Parathyroid adenoma (tissue), 2 donors: ENCODE measurements around the gene DOCK4.

Source experiments
- H2AFZ ChIP-seq: fragments of 300-600 bp; sonication (generic); one replicate; pipeline ENCODE4 v1.7.0; 2017; ENCODE audit warnings: antibody characterized with exemption, mild to moderate bottlenecking
- H3K27ac ChIP-seq: fragments of 300-600 bp; sonication (generic); one replicate; pipeline ENCODE4 v1.7.0; 2017
- H3K27me3 ChIP-seq: fragments of 300-600 bp; sonication (generic); one replicate; pipeline ENCODE4 v1.7.0; 2017; ENCODE audit warnings: low read length; ENCODE audit not compliant: control insufficient read depth, insufficient read depth
- H3K36me3 ChIP-seq: fragments of 300-600 bp; sonication (generic); one replicate; pipeline ENCODE4 v1.7.0; 2017; ENCODE audit warnings: low read length; ENCODE audit not compliant: control insufficient read depth, insufficient read depth
- H3K4me1 ChIP-seq: fragments of 300-600 bp; sonication (generic); one replicate; pipeline ENCODE4 v1.7.0; 2017; ENCODE audit warnings: control low read depth
- H3K4me2 ChIP-seq: fragments of 300-600 bp; sonication (generic); one replicate; pipeline ENCODE4 v1.7.0; 2017; ENCODE audit warnings: low read length
- H3K4me3 ChIP-seq: fragments of 300-600 bp; sonication (generic); one replicate; pipeline ENCODE4 v1.7.0; 2017; ENCODE audit warnings: low read depth, low read length
- H3K79me2 ChIP-seq: fragments of 300-600 bp; sonication (generic); one replicate; pipeline ENCODE4 v1.7.0; 2017; ENCODE audit warnings: control low read depth
- H3K9ac ChIP-seq: fragments of 300-600 bp; sonication (generic); one replicate; pipeline ENCODE4 v1.7.0; 2017; ENCODE audit warnings: mild to moderate bottlenecking
- H3K9me3 ChIP-seq: fragments of 300-600 bp; sonication (generic); one replicate; pipeline ENCODE4 v1.7.0; 2017; ENCODE audit warnings: low read length; ENCODE audit not compliant: control insufficient read depth
- TF ChIP-seq, protein P1 (sequence below): fragments of 300-600 bp; sonication (generic); IDR thresholded peaks from one replicate; pipeline ENCODE4 v1.7.0; 2017; ENCODE audit warnings: antibody characterized with exemption, mild to moderate bottlenecking
- donor health status: primary hyperparathyroidism.

DOCK4 gene

DNA sequence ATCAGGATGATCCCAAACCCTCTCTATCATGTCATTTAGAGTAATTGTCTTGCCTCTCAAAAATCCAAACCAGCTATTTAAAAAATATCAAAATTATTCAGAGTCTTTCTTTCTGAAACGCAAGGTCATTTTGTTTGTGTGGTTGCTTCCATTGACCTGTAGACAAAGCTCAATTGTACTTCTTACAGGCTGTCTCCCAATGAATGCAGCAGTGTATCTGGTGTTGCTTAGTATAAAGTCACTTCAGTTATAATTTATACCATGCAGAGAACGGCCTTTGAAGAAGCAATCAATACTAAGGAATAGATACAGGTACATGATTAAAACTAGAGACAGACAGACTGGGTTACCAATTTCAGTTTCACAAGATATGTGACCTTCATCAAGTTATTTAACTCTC, 80.9 kb downstream of the DOCK4 start:
- no peak overlapping the region for H3K4me2 ChIP-seq
- H3K9me3 ChIP-seq: no peaks in the 10 kb centered on the region
- no peak overlapping the region for H2AFZ ChIP-seq
- H3K27me3 ChIP-seq: no peaks in the 10 kb centered on the region
- peaks cover 4% of the 10 kb centered on the region for H3K4me1 ChIP-seq
- TF ChIP-seq, protein P1, sequence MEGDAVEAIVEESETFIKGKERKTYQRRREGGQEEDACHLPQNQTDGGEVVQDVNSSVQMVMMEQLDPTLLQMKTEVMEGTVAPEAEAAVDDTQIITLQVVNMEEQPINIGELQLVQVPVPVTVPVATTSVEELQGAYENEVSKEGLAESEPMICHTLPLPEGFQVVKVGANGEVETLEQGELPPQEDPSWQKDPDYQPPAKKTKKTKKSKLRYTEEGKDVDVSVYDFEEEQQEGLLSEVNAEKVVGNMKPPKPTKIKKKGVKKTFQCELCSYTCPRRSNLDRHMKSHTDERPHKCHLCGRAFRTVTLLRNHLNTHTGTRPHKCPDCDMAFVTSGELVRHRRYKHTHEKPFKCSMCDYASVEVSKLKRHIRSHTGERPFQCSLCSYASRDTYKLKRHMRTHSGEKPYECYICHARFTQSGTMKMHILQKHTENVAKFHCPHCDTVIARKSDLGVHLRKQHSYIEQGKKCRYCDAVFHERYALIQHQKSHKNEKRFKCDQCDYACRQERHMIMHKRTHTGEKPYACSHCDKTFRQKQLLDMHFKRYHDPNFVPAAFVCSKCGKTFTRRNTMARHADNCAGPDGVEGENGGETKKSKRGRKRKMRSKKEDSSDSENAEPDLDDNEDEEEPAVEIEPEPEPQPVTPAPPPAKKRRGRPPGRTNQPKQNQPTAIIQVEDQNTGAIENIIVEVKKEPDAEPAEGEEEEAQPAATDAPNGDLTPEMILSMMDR: no peak
- H3K9ac ChIP-seq: no peak overlapping the region
- no peak overlapping the region for H3K4me3 ChIP-seq
- no peak overlapping the region for H3K27ac ChIP-seq
- H3K36me3 ChIP-seq: no peaks in the 10 kb centered on the region
- no peaks in the 10 kb centered on the region for H3K79me2 ChIP-seq

DNA sequence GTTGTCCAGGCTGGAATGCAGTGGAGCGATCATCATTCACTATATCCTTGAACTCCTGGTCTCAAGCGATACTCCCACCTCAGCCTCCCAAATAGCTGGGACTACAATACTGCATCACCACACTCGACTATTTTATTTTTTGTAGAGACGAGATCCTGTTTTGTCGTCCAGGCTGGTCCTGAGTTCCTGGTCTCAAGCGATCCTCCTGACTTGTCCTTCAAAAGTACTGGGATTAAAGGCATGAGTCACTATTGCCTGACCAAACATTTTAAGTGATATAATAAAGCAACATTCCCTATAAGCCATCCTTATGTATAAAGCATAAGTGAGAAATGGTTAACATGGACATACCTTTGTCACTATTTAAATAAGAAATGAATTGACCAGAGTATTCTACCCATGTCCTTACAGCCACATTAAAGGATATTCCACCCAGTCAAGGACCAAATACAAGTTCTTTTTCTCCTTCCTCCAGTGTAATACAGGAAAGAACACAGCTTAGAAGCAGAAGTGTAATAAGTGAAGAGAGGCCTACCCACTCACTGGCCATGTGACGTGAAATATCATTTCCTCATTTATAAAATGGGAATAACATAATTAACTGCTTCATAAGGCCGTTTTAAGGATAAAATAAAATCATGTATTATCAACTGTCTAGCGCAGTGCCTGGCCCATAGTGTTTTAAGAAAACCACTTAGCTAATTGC, 82.0 kb downstream of the DOCK4 start:
- H3K4me1 ChIP-seq: no peaks in the 10 kb centered on the region
- H3K4me2 ChIP-seq: no peak overlapping the region
- TF ChIP-seq, protein P1: no peak
- no peaks in the 10 kb centered on the region for H3K9me3 ChIP-seq
- no peak overlapping the region for H3K4me3 ChIP-seq
- no peaks in the 10 kb centered on the region for H3K36me3 ChIP-seq
- H2AFZ ChIP-seq: no peak overlapping the region
- no peaks in the 10 kb centered on the region for H3K79me2 ChIP-seq
- H3K27ac ChIP-seq: no peak overlapping the region
- H3K9ac ChIP-seq: no peak overlapping the region
- H3K27me3 ChIP-seq: no peaks in the 10 kb centered on the region

DNA sequence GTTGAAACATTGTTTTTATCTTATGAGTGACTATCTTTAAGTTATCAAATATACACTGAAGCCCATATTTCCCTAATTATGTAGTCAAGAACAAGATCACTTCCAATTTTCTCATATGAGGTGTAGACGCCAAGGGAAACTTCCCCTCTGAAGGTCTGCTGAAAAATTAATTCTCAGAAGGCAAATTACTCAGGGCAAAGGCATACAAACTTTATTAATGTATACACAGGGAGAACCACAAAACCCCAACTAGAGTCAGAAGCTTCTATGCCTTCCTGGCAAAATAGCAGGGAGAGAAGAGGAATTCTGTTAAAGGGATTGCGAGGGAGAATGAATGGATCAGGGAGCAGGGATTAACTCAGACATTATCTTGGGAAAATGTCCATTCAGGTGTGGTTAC, 83.4 kb downstream of the DOCK4 start:
- H3K9ac ChIP-seq: no peak overlapping the region
- H3K27ac ChIP-seq: no peak overlapping the region
- H3K4me3 ChIP-seq: no peak overlapping the region
- H3K79me2 ChIP-seq: no peaks in the 10 kb centered on the region
- no peak overlapping the region for H2AFZ ChIP-seq
- no peaks in the 10 kb centered on the region for H3K36me3 ChIP-seq
- no peaks in the 10 kb centered on the region for H3K4me1 ChIP-seq
- no peaks in the 10 kb centered on the region for H3K9me3 ChIP-seq
- no peak overlapping the region for H3K4me2 ChIP-seq
- no peaks in the 10 kb centered on the region for H3K27me3 ChIP-seq
- TF ChIP-seq, protein P1: no peak

DNA sequence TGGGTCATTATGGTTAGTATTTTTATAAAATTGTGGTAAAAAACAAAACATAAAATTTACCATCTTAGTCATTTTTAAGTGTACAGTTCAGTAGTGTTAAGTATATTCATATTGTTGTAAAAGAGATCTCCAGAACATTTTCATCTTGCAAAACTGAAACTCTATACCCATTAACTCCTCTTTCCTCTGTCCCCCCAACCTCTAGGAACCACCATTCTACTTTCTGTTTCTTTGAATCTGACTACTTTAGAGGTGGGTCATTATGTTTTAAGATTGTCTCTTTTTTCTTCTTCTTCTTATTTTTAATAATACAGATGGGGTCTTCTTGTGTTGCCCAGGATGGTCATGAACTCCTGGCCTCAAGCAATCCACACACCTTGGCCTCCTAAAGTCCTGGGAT, 84.1 kb downstream of the DOCK4 start:
- H3K4me3 ChIP-seq: no peak overlapping the region
- no peaks in the 10 kb centered on the region for H3K36me3 ChIP-seq
- H3K4me2 ChIP-seq: no peak overlapping the region
- H3K79me2 ChIP-seq: no peaks in the 10 kb centered on the region
- H2AFZ ChIP-seq: no peak overlapping the region
- no peaks in the 10 kb centered on the region for H3K27me3 ChIP-seq
- H3K4me1 ChIP-seq: no peaks in the 10 kb centered on the region
- no peak overlapping the region for H3K9ac ChIP-seq
- no peak overlapping the region for H3K27ac ChIP-seq
- TF ChIP-seq, protein P1: no peak
- H3K9me3 ChIP-seq: no peaks in the 10 kb centered on the region

DNA sequence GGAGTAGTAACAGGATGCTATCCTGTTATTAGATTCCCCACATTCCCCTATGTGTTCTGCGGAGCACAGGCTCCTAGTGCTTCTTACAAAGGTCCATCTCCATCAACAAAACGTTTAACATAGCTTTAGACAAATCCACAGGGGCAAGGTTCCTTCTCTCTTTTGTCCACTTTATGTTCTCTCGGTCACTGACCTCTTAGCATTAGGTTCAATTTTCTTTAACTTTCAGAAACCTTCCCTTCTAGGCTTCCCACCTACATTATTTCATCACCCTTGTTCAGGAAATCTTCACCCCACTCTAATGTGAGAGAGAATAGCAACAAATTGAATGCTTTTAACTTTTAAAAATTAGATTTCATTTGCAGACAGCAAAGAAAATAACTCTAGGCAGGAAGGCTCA, 84.9 kb downstream of the DOCK4 start:
- Histone ChIP-seq H3K4me3 (no peak overlapping the region), H3K9ac (no peak overlapping the region), H3K4me1 (no peaks in the 10 kb centered on the region), H3K27ac (no peak overlapping the region), H3K4me2 (no peak overlapping the region), H3K27me3 (no peaks in the 10 kb centered on the region), H2AFZ (no peak overlapping the region), H3K36me3 (no peaks in the 10 kb centered on the region), H3K79me2 (no peaks in the 10 kb centered on the region), H3K9me3 (no peaks in the 10 kb centered on the region)
- TF ChIP-seq, protein P1: no peak
